Adrenal gland (tissue), 5 donors: ENCODE data around the gene TNKS1BP1.

Experiments
- POLR2A ChIP-seq, 2 donors: fragments of 450-650 bp; IDR thresholded peaks; one replicate each; pipeline ENCODE4 v1.6.1; 2017; ENCODE audit warnings: antibody characterized with exemption in 2 of 2, mild to moderate bottlenecking in 2 of 2, moderate library complexity in 1 of 2
- TF ChIP-seq, protein P1 (sequence below), 6 experiments: fragments of 450-650 bp in 4 of 6; fragments of 200-600 bp in 2 of 6; sonication (generic) in 1 of 6; IDR thresholded peaks; 1 replicate in 5 of 6; 2 replicates in 1 of 6; pipeline versions ENCODE4 v1.5.1 to v1.8.0; 2016 to 2021; ENCODE audit warnings: antibody characterized with exemption in 6 of 6, mild to moderate bottlenecking in 2 of 6, moderate library complexity in 1 of 6
- donor health status: DM: no; HTN: no; CAD: no.

DNA sequence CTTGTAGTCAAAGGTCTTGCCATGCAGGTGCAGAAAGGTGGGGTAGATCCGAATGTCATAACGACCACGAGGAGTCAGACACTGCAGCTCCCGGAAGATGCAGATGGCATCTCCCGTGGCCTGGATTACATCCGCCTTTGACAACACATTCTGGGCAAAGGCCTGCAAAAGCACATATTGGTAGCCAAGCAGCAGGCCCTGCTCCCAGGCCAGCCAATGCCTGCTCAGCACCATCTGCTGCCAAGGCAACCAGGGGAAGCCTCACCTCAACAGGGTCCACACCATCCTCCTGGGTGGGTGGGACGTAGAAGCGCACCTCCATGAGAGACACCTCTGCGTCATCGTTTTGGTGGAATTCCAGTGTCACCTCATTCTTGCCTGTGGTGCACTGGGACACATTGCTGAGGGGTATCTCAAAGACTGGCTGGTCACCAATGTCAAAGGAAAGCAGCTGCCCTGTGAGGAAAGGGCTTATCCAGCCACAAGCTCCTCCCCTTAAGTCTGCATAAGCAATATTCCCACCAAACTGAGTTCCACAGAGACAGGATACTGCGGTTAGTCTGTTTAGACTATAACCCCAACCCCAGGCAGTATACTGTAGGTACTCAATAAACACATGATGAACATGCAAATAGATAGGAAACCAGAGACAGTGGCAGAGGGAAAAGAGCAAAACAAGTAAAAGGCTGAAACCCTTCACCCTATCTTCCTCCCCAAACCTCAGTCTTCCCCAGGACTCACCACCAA lies 8.1 kb upstream of the TNKS1BP1 start:
- TF ChIP-seq, protein P1, sequence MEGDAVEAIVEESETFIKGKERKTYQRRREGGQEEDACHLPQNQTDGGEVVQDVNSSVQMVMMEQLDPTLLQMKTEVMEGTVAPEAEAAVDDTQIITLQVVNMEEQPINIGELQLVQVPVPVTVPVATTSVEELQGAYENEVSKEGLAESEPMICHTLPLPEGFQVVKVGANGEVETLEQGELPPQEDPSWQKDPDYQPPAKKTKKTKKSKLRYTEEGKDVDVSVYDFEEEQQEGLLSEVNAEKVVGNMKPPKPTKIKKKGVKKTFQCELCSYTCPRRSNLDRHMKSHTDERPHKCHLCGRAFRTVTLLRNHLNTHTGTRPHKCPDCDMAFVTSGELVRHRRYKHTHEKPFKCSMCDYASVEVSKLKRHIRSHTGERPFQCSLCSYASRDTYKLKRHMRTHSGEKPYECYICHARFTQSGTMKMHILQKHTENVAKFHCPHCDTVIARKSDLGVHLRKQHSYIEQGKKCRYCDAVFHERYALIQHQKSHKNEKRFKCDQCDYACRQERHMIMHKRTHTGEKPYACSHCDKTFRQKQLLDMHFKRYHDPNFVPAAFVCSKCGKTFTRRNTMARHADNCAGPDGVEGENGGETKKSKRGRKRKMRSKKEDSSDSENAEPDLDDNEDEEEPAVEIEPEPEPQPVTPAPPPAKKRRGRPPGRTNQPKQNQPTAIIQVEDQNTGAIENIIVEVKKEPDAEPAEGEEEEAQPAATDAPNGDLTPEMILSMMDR (IDR thresholded peaks at IDR 0.05) = no peak
- no peak for TF ChIP-seq POLR2A (IDR thresholded peaks at IDR 0.05)
